H1 (cell line): ENCODE data around the gene MDFI. TPM values are rescaled to one million over a fixed set of nuclear protein-coding genes. Genes with fewer than 3 reads are reported as not detected.
A peak's percentile ranks its signal among the peaks of the same experiment; 100 is the strongest.

ENCODE experiments used
- CTCF ChIA-PET: fragments of 300-600 bp; sonication (Branson Sonifier 250); formaldehyde crosslinking; loops from one replicate; lab custom pipeline; 2021; ENCODE audit not compliant: partially characterized antibody; lab: Charles Lee
- POLR2A ChIA-PET: fragments of 300-600 bp; sonication (Branson Sonifier 250); formaldehyde crosslinking; loops from one replicate; lab custom pipeline; 2021; ENCODE audit warnings: inconsistent platforms; ENCODE audit not compliant: partially characterized antibody; lab: Charles Lee
- DNase-seq, 2 experiments: peaks; one replicate each; pipeline versions ENCODE4 v3.0.0 to v3.0.0-alpha.2; 2010 to 2022; ENCODE audit warnings: low spot score in 2 of 2, low read depth in 1 of 2, mixed read lengths in 1 of 2
- FAIRE-seq: peaks from 2 replicates; lab custom pipeline; 2011; peaks lifted over from hg19 to GRCh38; lab: Jason Lieb, UNC
- H2AFZ ChIP-seq: 2 replicates; pipeline ENCODE4 v1.8.1; 2012; ENCODE audit warnings: low read length, inconsistent platforms
- H2AK5ac ChIP-seq: 2 replicates; pipeline ENCODE4 v1.6.1; 2013; ENCODE audit warnings: low read depth, low read length
- H2BK120ac ChIP-seq: replicated peaks from 2 replicates; pipeline ENCODE3; 2013; ENCODE audit warnings: low read depth, low read length, inconsistent platforms
- H2BK12ac ChIP-seq: 2 replicates; pipeline ENCODE4 v1.6.1; 2013; ENCODE audit warnings: low read depth, low read length
- H2BK15ac ChIP-seq: 2 replicates; pipeline ENCODE4 v1.6.1; 2013; ENCODE audit warnings: low read length
- H2BK20ac ChIP-seq: 2 replicates; pipeline ENCODE4 v1.6.1; 2013; ENCODE audit warnings: low read length
- H2BK5ac ChIP-seq: 2 replicates; pipeline ENCODE4 v1.6.1; 2013; ENCODE audit warnings: low read depth, low read length
- H3K14ac ChIP-seq: 2 replicates; pipeline ENCODE4 v1.6.1; 2013; ENCODE audit warnings: inconsistent platforms; ENCODE audit not compliant: insufficient read length
- H3K18ac ChIP-seq: 2 replicates; pipeline ENCODE4 v1.6.1; 2013; ENCODE audit warnings: low read length; ENCODE audit errors: extremely low read depth
- H3K23ac ChIP-seq: 2 replicates; pipeline ENCODE4 v1.6.1; 2013; ENCODE audit warnings: inconsistent platforms; ENCODE audit not compliant: insufficient read length
- H3K23me2 ChIP-seq: 2 replicates; pipeline ENCODE4 v1.6.1; 2013; ENCODE audit warnings: low read depth, low read length
- H3K27ac ChIP-seq: 2 replicates; pipeline ENCODE4 v1.6.1; 2011; ENCODE audit warnings: low read depth, low read length, inconsistent platforms
- H3K27me3 ChIP-seq, 4 experiments: replicated peaks in 1 of 4; 1 replicate in 1 of 4; 2 replicates in 3 of 4; pipeline versions ENCODE4 v1.6.1 to v1.8.1; 2011 to 2013; ENCODE audit warnings: low read length in 3 of 4, mild to moderate bottlenecking in 3 of 4, inconsistent platforms in 2 of 4, mixed read lengths in 2 of 4, moderate library complexity in 1 of 4; ENCODE audit not compliant: control insufficient read depth in 3 of 4, insufficient read depth in 3 of 4; ENCODE audit errors: extremely low read depth in 1 of 4
- H3K36me3 ChIP-seq, 4 experiments: 2 replicates each; pipeline versions ENCODE4 v1.6.1 to v1.8.1; 2011 to 2013; ENCODE audit warnings: mild to moderate bottlenecking in 4 of 4, low read length in 3 of 4, moderate library complexity in 2 of 4, control low read depth in 1 of 4, inconsistent platforms in 1 of 4; ENCODE audit not compliant: insufficient read depth in 4 of 4, control insufficient read depth in 2 of 4
- H3K4ac ChIP-seq: replicated peaks from 2 replicates; pipeline ENCODE3; 2013; ENCODE audit warnings: low read length, low read depth, mixed read lengths, inconsistent platforms; ENCODE audit not compliant: insufficient read length
- H3K4me1 ChIP-seq, 4 experiments: replicated peaks in 1 of 4; 1 replicate in 1 of 4; 2 replicates in 3 of 4; pipeline versions ENCODE4 v1.6.1 to v1.8.1; 2011 to 2013; ENCODE audit warnings: low read length in 3 of 4, inconsistent platforms in 2 of 4, mixed read lengths in 1 of 4; ENCODE audit not compliant: insufficient read depth in 4 of 4, control insufficient read depth in 3 of 4
- H3K4me2 ChIP-seq, 2 experiments: 2 replicates each; pipeline versions ENCODE4 v1.6.1 to v1.8.1; 2011 to 2013; ENCODE audit warnings: low read depth in 2 of 2, low read length in 2 of 2, control low read depth in 1 of 2, inconsistent platforms in 1 of 2, mild to moderate bottlenecking in 1 of 2; ENCODE audit not compliant: insufficient read depth in 1 of 2
- H3K4me3 ChIP-seq, 4 experiments: fragments of 200-600, 300-600 bp in 1 of 4; sonication (generic), shearing (Covaris generic), sonication (Bioruptor Twin) in 1 of 4; 2 replicates each; pipeline versions ENCODE4 v1.5.1 to v1.8.1; 2011 to 2016; ENCODE audit warnings: low read length in 4 of 4, low read depth in 3 of 4, control low read depth in 2 of 4, inconsistent platforms in 2 of 4, mild to moderate bottlenecking in 2 of 4, mixed read lengths in 1 of 4, moderate library complexity in 1 of 4; ENCODE audit not compliant: insufficient read depth in 2 of 4; ENCODE audit errors: extremely low read depth in 1 of 4
- H3K56ac ChIP-seq: replicated peaks from 2 replicates; pipeline ENCODE3; 2013; ENCODE audit warnings: low read depth, mild to moderate bottlenecking, mixed read lengths, low read length, inconsistent platforms; ENCODE audit not compliant: insufficient read length
- H3K79me1 ChIP-seq: 2 replicates; pipeline ENCODE4 v1.6.1; 2013; ENCODE audit warnings: low read depth, low read length, control low read depth
- H3K79me2 ChIP-seq, 2 experiments: 2 replicates each; pipeline versions ENCODE4 v1.6.1 to v1.8.1; 2012 to 2013; ENCODE audit warnings: low read length in 2 of 2, mild to moderate bottlenecking in 2 of 2, inconsistent platforms in 1 of 2; ENCODE audit not compliant: insufficient read depth in 2 of 2, control insufficient read depth in 1 of 2
- H3K9ac ChIP-seq, 4 experiments: replicated peaks in 1 of 4; 1 replicate in 1 of 4; 2 replicates in 3 of 4; pipeline versions ENCODE4 v1.6.1 to v1.8.1; 2011 to 2013; ENCODE audit warnings: low read depth in 3 of 4, low read length in 3 of 4, control low read depth in 2 of 4, mild to moderate bottlenecking in 2 of 4, moderate library complexity in 2 of 4, inconsistent platforms in 1 of 4; ENCODE audit errors: extremely low read depth in 1 of 4
- H3K9me3 ChIP-seq, 2 experiments: 2 replicates each; pipeline versions ENCODE4 v1.6.1 to v1.8.1; 2012 to 2013; ENCODE audit warnings: mild to moderate bottlenecking in 2 of 2, moderate library complexity in 2 of 2, control low read depth in 1 of 2, inconsistent platforms in 1 of 2, low read depth in 1 of 2, low read length in 1 of 2, mixed read lengths in 1 of 2; ENCODE audit not compliant: insufficient read depth in 2 of 2
- H4K20me1 ChIP-seq, 2 experiments: replicated peaks in 1 of 2; 2 replicates each; pipeline versions ENCODE3 to v1.8.1; 2011 to 2013; ENCODE audit warnings: inconsistent platforms in 2 of 2, low read length in 2 of 2, mild to moderate bottlenecking in 1 of 2; ENCODE audit not compliant: insufficient read depth in 2 of 2, control insufficient read depth in 1 of 2
- H4K5ac ChIP-seq: 2 replicates; pipeline ENCODE4 v1.6.1; 2013; ENCODE audit warnings: low read length, low read depth, mixed read lengths, inconsistent platforms; ENCODE audit not compliant: insufficient read length
- H4K8ac ChIP-seq: 2 replicates; pipeline ENCODE4 v1.8.0; 2013; ENCODE audit warnings: mild to moderate bottlenecking, moderate library complexity, low read length, inconsistent platforms; ENCODE audit not compliant: insufficient read depth; ENCODE audit errors: extremely low read depth
- H4K91ac ChIP-seq: replicated peaks from 2 replicates; pipeline ENCODE3; 2013; ENCODE audit warnings: low read length, mixed read lengths, inconsistent platforms; ENCODE audit not compliant: insufficient read length
- ASH2L ChIP-seq: fragments of 200-600, 300-600 bp; sonication (generic); IDR thresholded peaks from one replicate; pipeline ENCODE4 v1.7.1; 2017; ENCODE audit warnings: low read length
- EGR1 ChIP-seq: IDR thresholded peaks from 2 replicates; pipeline ENCODE4 v1.6.1; 2011; ENCODE audit warnings: low read depth, low read length, borderline replicate concordance
- HDAC2 ChIP-seq, 2 experiments: fragments of 300-600 bp in 1 of 2; sonication (generic) in 1 of 2; IDR thresholded peaks; 2 replicates each; pipeline ENCODE4 v1.6.1; 2011 to 2012; ENCODE audit warnings: low read depth in 2 of 2, low read length in 2 of 2, mild to moderate bottlenecking in 2 of 2, moderate library complexity in 2 of 2, borderline replicate concordance in 1 of 2, inconsistent platforms in 1 of 2
- KDM1A ChIP-seq: fragments of 200-600, 300-600 bp; sonication (generic); IDR thresholded peaks from 2 replicates; pipeline ENCODE4 v1.7.1; 2016; ENCODE audit warnings: mild to moderate bottlenecking, low read length, borderline replicate concordance
- NRF1 ChIP-seq: IDR thresholded peaks from 2 replicates; pipeline ENCODE4 v1.6.1; 2011; ENCODE audit warnings: mild to moderate bottlenecking, low read depth, low read length, improper control_type of control experiment
- RFX5 ChIP-seq: IDR thresholded peaks from 2 replicates; pipeline ENCODE4 v1.6.1; 2011; ENCODE audit warnings: low read depth, low read length, improper control_type of control experiment, borderline replicate concordance
- SAP30 ChIP-seq: fragments of 300-600 bp; sonication (generic); IDR thresholded peaks from 2 replicates; pipeline ENCODE4 v1.7.1; 2012; ENCODE audit warnings: low read length, moderate library complexity, mild to moderate bottlenecking, inconsistent platforms; ENCODE audit not compliant: insufficient read depth, insufficient replicate concordance
- SP4 ChIP-seq: IDR thresholded peaks from 2 replicates; pipeline ENCODE4 v1.6.1; 2012; ENCODE audit warnings: low read length, inconsistent platforms
- SUZ12 ChIP-seq: fragments of 200-600 bp; sonication (generic); IDR thresholded peaks from 2 replicates; pipeline ENCODE4 v1.6.1; 2012; ENCODE audit warnings: mild to moderate bottlenecking, inconsistent platforms, low read length, moderate library complexity, mixed read lengths
- USF2 ChIP-seq: IDR thresholded peaks from 2 replicates; pipeline ENCODE4 v1.6.1; 2011; ENCODE audit warnings: low read length, improper control_type of control experiment
- YY1 ChIP-seq: IDR thresholded peaks from 2 replicates; pipeline ENCODE4 v1.6.1; 2011; ENCODE audit warnings: low read depth, mild to moderate bottlenecking, low read length
- WGBS, 2 experiments: shearing (Covaris generic) in 1 of 2; methylation state at CpG; one replicate each; pipeline versions ENCODE4 v1.1.6 to v1.1.7; 2013 to 2015; ENCODE audit warnings: low lambda C conversion rate in 2 of 2, mixed read lengths in 2 of 2, inconsistent platforms in 1 of 2, low coverage in 1 of 2, missing lambda C conversion rate in 1 of 2; ENCODE audit not compliant: insufficient replicate concordance in 2 of 2, insufficient coverage in 1 of 2, insufficient read length in 1 of 2; ENCODE audit errors: extremely low coverage in 1 of 2, missing lambda C conversion rate in 1 of 2; 5-methylcytosine and 5-hydroxymethylcytosine counted together
- polyA plus RNA-seq, 7 experiments: library from polyadenylated mRNA; depleted of rRNA in 3 of 7; stranded (reverse) in 5 of 7; unstranded in 2 of 7; fragments of >200 nt in 5 of 7; fragments of 200-250 nt in 2 of 7; gene quantifications; 1 replicate in 5 of 7; 2 replicates in 1 of 7; 4 replicates in 1 of 7; pipeline versions ENCODE4 v1.2.1 to v1.2.3, GENCODE V29; 2011 to 2013; ENCODE audit warnings: missing spikeins in 2 of 7, mixed read lengths in 2 of 7
- total RNA-seq: library from RNA; stranded (reverse); fragmentation: NEBNext Ultra II Directional; extraction: Animal tissue kit (Norgen Biotek cat#: 25700); gene quantifications from 2 replicates; pipeline ENCODE4 v1.2.1, GENCODE V29; 2021

Gene MDFI
- total and polyA plus RNA-seq, 2 of the 8 experiments (the other 6 are each of a cell fraction or from before 2014, with no cell fraction given): 41.0 to 65.6 TPM

GRCh38 chr6:41600499-41601247 is 37.6 kb upstream of the MDFI start:
- H3K4me2 ChIP-seq: no peak overlapping the region
- FAIRE-seq: no peak
- TF ChIP-seq YY1 (no peak), HDAC2 (IDR thresholded peaks at IDR 0.05; ENCODE audit: borderline replicate concordance in 1 of 2, low read depth in 2 of 2, low read length in 2 of 2) (no peak), EGR1 (no peak), SUZ12 (no peak), USF2 (no peak), SP4 (no peak), SAP30 (no peak), KDM1A (no peak), NRF1 (no peak), RFX5 (no peak), ASH2L (no peak)

More at GRCh38 chr6:41600499-41601247, 37.6 kb upstream of the MDFI start:
- no peak overlapping the region for H3K23ac ChIP-seq
- no peak overlapping the region for H4K8ac ChIP-seq
- H2AK5ac ChIP-seq: peak overlapping the region; percentile 44; the same call in 1 of the 2 replicates
- no peak overlapping the region for H3K27ac ChIP-seq
- H3K79me1 ChIP-seq: no peaks in the 10 kb centered on the region
- H3K79me2 ChIP-seq: no peaks in the 10 kb centered on the region
- ChIA-PET CTCF (interaction anchor here (0.7 to 27.7 kb wide), 19 partner anchors 9 to 230 kb away, joined by 3 to 361 read pairs (median 5); no protein-coding TSS in a partner anchor), POLR2A (interaction anchor here (0.6 to 1.8 kb wide), 8 partner anchors 14 to 821 kb away, joined by 3 to 6 read pairs (median 4); partner anchors contain the start of gene MDFI)
- H3K27me3 ChIP-seq: no peaks in the 10 kb centered on the region
- peak overlapping the region; percentile 80 for H2BK20ac ChIP-seq
- H2BK120ac ChIP-seq: no peak overlapping the region
- H2BK5ac ChIP-seq: no peak overlapping the region
- no peak overlapping the region for H3K14ac ChIP-seq
- H3K4me1 ChIP-seq: peaks cover 0 to 32% (median 17%) of the 10 kb centered on the region in 4 experiments; a peak in 6 of 7 replicates
- no peak overlapping the region for H4K91ac ChIP-seq
- H3K36me3 ChIP-seq: no peaks in the 10 kb centered on the region
- DNase-seq: no peak
- no peak overlapping the region for H3K56ac ChIP-seq
- WGBS, 2 experiments: 72% methylated on average over 22 of the region's 22 CpGs; no CpG with 5 or more reads in 1 of the 2 experiments
- no peak overlapping the region for H4K5ac ChIP-seq
- H3K9ac ChIP-seq: no peak overlapping the region
- H3K23me2 ChIP-seq: no peaks in the 10 kb centered on the region
- H3K9me3 ChIP-seq: no peaks in the 10 kb centered on the region
- peaks cover 0 to 2% of the 10 kb centered on the region in 2 experiments for H4K20me1 ChIP-seq
- H2BK12ac ChIP-seq: peak overlapping the region; percentile 68; the same call in 1 of the 2 replicates
- H3K18ac ChIP-seq: peak overlapping the region; percentile 48
- no peak overlapping the region for H3K4ac ChIP-seq
- 0 out of 2 replicates have a peak overlapping the region, but pooled peaks have one; percentile 2 for H2BK15ac ChIP-seq
- H3K4me3 ChIP-seq: no peak overlapping the region
- no peak overlapping the region for H2AFZ ChIP-seq
